ENCODE data around the gene ENOPH1.

DNA sequence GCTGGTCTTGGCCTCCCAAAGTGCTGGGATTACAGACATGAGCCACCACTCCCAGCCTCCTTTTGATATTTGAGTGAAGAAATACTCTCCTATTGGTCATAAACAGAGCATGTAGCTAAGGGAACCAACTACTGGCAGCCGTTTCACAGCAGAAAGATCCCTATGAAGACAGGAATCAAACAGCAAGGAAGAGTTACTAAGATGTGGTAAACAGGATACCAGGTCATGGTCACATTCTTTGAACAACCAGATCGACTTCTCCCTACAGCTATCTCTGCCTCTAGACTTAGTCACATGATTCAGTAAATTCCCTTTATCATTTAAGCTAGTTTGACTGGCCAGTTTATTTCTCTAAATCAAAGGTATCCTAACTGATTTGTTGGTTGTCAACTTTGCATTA lies 47.6 kb upstream of the ENOPH1 start:
- TF ChIP-seq POLR2AphosphoS5 (IDR thresholded peaks at IDR 0.05) (no peak), POLR2A (IDR thresholded peaks at IDR 0.05) (no peak), EP300 (IDR thresholded peaks at IDR 0.05) (no peak)
- TF ChIP-seq, protein P1, sequence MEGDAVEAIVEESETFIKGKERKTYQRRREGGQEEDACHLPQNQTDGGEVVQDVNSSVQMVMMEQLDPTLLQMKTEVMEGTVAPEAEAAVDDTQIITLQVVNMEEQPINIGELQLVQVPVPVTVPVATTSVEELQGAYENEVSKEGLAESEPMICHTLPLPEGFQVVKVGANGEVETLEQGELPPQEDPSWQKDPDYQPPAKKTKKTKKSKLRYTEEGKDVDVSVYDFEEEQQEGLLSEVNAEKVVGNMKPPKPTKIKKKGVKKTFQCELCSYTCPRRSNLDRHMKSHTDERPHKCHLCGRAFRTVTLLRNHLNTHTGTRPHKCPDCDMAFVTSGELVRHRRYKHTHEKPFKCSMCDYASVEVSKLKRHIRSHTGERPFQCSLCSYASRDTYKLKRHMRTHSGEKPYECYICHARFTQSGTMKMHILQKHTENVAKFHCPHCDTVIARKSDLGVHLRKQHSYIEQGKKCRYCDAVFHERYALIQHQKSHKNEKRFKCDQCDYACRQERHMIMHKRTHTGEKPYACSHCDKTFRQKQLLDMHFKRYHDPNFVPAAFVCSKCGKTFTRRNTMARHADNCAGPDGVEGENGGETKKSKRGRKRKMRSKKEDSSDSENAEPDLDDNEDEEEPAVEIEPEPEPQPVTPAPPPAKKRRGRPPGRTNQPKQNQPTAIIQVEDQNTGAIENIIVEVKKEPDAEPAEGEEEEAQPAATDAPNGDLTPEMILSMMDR (IDR thresholded peaks at IDR 0.05), result no peak

Measured in gastroesophageal sphincter (tissue), 3 donors.